Type B pancreatic cell (in vitro differentiated cells): Measurements from ENCODE around the gene SECISBP2L. TPM values are rescaled to one million over a fixed set of nuclear protein-coding genes. Genes with fewer than 3 reads are reported as not detected.
A peak's percentile ranks its signal among the peaks of the same experiment; 100 is the strongest.
"Not testable (repeated sequence)": the region's sequence is repeated elsewhere in the genome, so short reads cannot be mapped to it uniquely, and the experiment has no call there.

Source experiments
- DNase-seq: peaks from one replicate; pipeline ENCODE4 v3.0.0; 2021; ENCODE audit warnings: mixed read lengths; ENCODE audit not compliant: unreplicated experiment; ENCODE audit errors: extremely low spot score
- H3K27ac Mint-ChIP-seq: 2 replicates; pipeline ENCODE4 v1.8.0; 2021; ENCODE audit warnings: mild to moderate bottlenecking, mixed read lengths
- H3K27me3 Mint-ChIP-seq: 2 replicates; pipeline ENCODE4 v1.8.0; 2021; ENCODE audit warnings: mixed read lengths
- H3K36me3 Mint-ChIP-seq: 2 replicates; pipeline ENCODE4 v1.8.0; 2021; ENCODE audit warnings: mixed read lengths
- H3K4me1 Mint-ChIP-seq: one replicate; pipeline ENCODE4 v1.8.0; 2021; ENCODE audit warnings: mixed read lengths; ENCODE audit not compliant: unreplicated experiment
- H3K4me3 Mint-ChIP-seq: 2 replicates; pipeline ENCODE4 v1.8.0; 2021; ENCODE audit warnings: mild to moderate bottlenecking, mixed read lengths
- H3K9me3 Mint-ChIP-seq: 2 replicates; pipeline ENCODE4 v1.8.0; 2021; ENCODE audit warnings: mixed read lengths
- CTCF ChIP-seq: fragments of 200-600 bp; sonication (generic); conservative IDR thresholded peaks from 2 replicates; pipeline ENCODE4 v1.5.0; 2021; ENCODE audit warnings: antibody characterized with exemption, mild to moderate bottlenecking
- total RNA-seq: library from RNA; stranded (reverse); gene quantifications from 2 replicates; pipeline ENCODE4 v1.2.1, GENCODE V29; 2021; ENCODE audit warnings: low replicate concordance

Gene SECISBP2L
- total RNA-seq, 1 donor from 2014 or later, result 51.9 TPM

DNA sequence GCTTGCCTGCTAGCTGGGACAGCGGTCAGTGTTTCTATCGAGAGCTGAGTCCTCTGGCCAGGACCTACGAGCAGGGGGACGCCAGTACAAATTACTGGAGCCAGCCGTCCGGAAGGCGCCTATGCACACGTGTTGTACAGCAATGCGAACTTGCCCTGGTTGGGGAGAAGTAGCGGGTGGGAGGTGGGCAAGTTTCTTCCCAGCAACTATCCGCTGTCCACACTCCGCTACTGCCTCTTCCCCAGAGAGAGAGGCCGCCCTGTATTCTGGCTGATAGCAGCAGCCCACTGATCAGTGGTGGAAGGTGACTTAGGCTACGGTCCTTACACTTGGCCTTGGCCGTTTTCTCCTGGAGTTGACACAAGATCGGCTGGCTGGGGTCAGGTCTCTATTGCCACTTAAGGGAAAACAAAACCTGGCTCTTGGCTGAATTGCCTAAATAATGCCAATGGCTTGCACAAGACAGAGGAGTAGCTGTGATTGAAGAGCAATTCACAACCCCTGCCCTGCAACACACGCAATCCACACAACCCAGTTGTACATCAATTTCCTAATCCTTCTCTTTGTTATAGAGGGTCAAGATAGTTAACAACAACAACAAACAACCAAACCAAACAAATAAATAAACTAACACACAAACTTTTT is 69.7 kb downstream of the SECISBP2L start:
- no peak for DNase-seq
- Mint-ChIP-seq H3K36me3 (no peaks in the 10 kb centered on the region), H3K27me3 (no peaks in the 10 kb centered on the region), H3K9me3 (peaks cover 5% of the 10 kb centered on the region), H3K27ac (peak overlapping the region; percentile 31), H3K4me1 (peaks cover 30% of the 10 kb centered on the region), H3K4me3 (peak overlapping the region; percentile 68)
- TF ChIP-seq CTCF, result no peak

GRCh38 chr15:48975472-48976419 is 70.5 kb downstream of the SECISBP2L start:
- peak; percentile 97 for TF ChIP-seq CTCF
- H3K27me3 Mint-ChIP-seq, result no peaks in the 10 kb centered on the region
- H3K36me3 Mint-ChIP-seq, result no peaks in the 10 kb centered on the region
- H3K9me3 Mint-ChIP-seq, result peaks cover 5% of the 10 kb centered on the region
- H3K4me1 Mint-ChIP-seq, result peaks cover 30% of the 10 kb centered on the region
- peak overlapping the region; percentile 68 for H3K4me3 Mint-ChIP-seq
- peak; percentile 88 for DNase-seq
- H3K27ac Mint-ChIP-seq, result peak overlapping the region; percentile 31

GRCh38 chr15:48974882-48975281 is 71.4 kb downstream of the SECISBP2L start:
- peaks cover 30% of the 10 kb centered on the region for H3K4me1 Mint-ChIP-seq
- peaks cover 5% of the 10 kb centered on the region for H3K9me3 Mint-ChIP-seq
- DNase-seq, result no peak
- H3K27ac Mint-ChIP-seq, result peak overlapping the region; percentile 18
- TF ChIP-seq CTCF, result peak; percentile 49
- no peaks in the 10 kb centered on the region for H3K36me3 Mint-ChIP-seq
- H3K4me3 Mint-ChIP-seq, result peak overlapping the region; percentile 67
- no peaks in the 10 kb centered on the region for H3K27me3 Mint-ChIP-seq

GRCh38 chr15:48972750-48973503 is 73.3 kb downstream of the SECISBP2L start:
- no peaks in the 10 kb centered on the region for H3K36me3 Mint-ChIP-seq

DNA sequence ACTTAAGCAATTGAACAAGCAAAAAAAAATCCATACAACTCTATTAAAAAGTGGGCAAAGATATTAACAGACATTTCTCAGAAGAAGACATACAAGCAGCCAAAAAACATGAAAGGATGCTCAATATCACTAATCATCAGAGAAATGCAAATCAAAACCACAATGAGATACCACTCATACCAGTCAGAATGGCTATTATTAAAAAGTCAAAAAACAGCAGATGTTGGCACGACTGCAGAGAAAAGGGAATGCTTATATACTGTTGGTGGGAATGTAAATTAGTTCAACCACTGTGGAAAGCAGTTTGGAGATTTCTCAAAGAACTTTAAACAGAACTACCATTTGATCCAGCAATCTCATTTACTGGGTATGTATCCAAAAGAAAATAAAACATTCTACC is 75.3 kb downstream of the SECISBP2L start:
- H3K27ac Mint-ChIP-seq, H3K27me3 Mint-ChIP-seq, H3K9me3 Mint-ChIP-seq, H3K36me3 Mint-ChIP-seq, H3K4me3 Mint-ChIP-seq, DNase-seq: not testable (repeated sequence)
- H3K4me1 Mint-ChIP-seq, result peaks cover 12% of the 10 kb centered on the region

More at GRCh38 chr15:48972750-48973503, 73.3 kb downstream of the SECISBP2L start:
- TF ChIP-seq CTCF, result no peak
- H3K9me3 Mint-ChIP-seq, result no peaks in the 10 kb centered on the region
- no peak for DNase-seq
- H3K4me3 Mint-ChIP-seq, result no peak overlapping the region
- peaks cover 20% of the 10 kb centered on the region for H3K4me1 Mint-ChIP-seq
- no peak overlapping the region for H3K27ac Mint-ChIP-seq
- H3K27me3 Mint-ChIP-seq, result peaks cover 5% of the 10 kb centered on the region
